ENCODE data around the gene ITPR2. TPM values are rescaled to one million over a fixed set of nuclear protein-coding genes. Genes with fewer than 3 reads are reported as not detected.
A peak's percentile ranks its signal among the peaks of the same experiment; 100 is the strongest.
"Not testable (repeated sequence)": the region's sequence is repeated elsewhere in the genome, so short reads cannot be mapped to it uniquely, and the experiment has no call there.

Gene ITPR2
- total RNA-seq, 1 donor, result 77.7 TPM

DNA sequence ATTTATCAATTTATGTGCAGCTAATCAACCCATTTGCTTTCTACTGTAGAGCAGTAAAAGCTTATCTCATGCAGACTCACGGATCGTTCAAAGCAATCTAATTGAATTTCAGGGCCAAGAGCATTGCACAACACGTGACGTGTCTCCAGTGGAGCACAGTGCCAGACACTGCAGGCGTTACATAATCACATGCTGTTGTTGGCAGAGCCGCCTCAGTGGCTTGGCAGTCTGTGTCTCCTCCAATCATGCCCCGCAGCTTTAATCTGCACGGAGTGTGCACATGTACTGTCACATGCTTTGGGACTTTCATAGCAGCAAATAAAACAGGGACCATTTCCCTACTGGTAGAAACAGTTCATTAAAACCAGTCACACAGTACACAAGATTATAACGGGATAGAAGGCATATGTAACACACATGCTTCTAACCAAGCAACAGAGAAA, 309.3 kb downstream of the ITPR2 start:
- no peak overlapping the region for H3K4me3 ChIP-seq (ENCODE audit: low read depth, low read length)
- TF ChIP-seq, protein P1, sequence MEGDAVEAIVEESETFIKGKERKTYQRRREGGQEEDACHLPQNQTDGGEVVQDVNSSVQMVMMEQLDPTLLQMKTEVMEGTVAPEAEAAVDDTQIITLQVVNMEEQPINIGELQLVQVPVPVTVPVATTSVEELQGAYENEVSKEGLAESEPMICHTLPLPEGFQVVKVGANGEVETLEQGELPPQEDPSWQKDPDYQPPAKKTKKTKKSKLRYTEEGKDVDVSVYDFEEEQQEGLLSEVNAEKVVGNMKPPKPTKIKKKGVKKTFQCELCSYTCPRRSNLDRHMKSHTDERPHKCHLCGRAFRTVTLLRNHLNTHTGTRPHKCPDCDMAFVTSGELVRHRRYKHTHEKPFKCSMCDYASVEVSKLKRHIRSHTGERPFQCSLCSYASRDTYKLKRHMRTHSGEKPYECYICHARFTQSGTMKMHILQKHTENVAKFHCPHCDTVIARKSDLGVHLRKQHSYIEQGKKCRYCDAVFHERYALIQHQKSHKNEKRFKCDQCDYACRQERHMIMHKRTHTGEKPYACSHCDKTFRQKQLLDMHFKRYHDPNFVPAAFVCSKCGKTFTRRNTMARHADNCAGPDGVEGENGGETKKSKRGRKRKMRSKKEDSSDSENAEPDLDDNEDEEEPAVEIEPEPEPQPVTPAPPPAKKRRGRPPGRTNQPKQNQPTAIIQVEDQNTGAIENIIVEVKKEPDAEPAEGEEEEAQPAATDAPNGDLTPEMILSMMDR (IDR thresholded peaks at IDR 0.05; ENCODE audit: insufficient read depth, low read depth, low read length), result no peak

DNA sequence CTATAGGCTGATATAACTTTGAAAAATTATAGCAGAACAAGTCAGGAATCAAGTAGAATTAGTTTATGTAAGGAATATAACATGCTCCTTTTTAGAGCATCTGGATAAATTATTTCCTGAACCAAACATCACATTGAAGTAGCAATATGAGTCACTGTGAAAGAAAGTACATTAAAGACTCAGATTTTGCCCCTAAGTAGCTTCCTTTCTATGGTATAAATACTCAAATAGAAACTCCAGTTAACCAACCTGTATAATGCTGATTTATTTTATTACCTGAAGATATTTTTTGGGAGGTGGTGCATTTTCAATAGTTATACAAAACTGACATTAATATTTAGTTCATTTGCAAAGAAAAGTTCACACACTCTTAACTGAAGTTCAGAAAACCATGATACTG, 312.1 kb downstream of the ITPR2 start:
- H3K4me3 ChIP-seq (ENCODE audit: low read depth, low read length), result no peak overlapping the region
- DNase-seq (ENCODE audit: low read depth), result no peak
- TF ChIP-seq, protein P1 (IDR thresholded peaks at IDR 0.05; ENCODE audit: insufficient read depth, low read depth, low read length), result no peak

More for the DNA sequence above, 309.3 kb downstream of the ITPR2 start:
- DNase-seq (ENCODE audit: low read depth), result peak; percentile 97

DNA sequence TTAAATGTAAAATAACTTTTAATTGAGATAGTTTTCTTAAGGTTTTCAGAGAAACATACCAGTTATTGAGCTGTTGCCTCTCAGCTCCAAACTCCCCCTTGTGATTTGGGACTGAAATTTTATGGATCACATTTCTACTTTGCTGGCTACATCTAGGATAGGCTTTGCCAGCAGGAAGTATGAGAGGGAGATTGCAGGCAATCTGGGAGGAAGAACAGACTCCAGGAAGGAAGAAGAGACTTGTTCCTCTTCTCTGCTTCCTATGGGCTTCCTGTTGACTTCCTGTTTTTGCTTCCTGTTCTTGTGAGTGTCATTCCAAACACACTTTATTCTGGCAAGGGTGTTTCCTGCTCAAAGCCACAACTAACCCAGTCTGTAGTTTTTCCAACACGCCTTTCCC, 312.9 kb downstream of the ITPR2 start:
- TF ChIP-seq, protein P1 (IDR thresholded peaks at IDR 0.05; ENCODE audit: insufficient read depth, low read depth, low read length), result no peak
- no peak for DNase-seq (ENCODE audit: low read depth)
- no peak overlapping the region for H3K4me3 ChIP-seq (ENCODE audit: low read depth, low read length)

DNA sequence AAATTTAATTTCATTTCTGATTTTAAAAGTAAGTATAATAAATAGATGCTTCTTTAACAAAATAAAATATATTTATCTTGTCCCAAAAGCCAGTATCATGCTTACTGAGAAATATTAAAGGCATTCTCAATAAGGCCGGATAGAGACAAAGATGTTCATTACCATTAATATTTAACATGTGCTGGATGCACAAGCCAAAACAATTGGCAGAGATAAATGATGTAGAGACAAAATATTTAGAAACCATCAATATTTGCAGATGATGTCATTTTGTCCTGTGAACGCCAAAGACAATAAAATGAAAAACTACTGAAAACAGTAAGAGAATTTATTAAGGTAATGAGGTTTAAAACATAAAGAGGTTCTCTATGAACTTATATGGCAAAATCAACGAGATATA, 313.5 kb downstream of the ITPR2 start:
- no peak for DNase-seq (ENCODE audit: low read depth)
- TF ChIP-seq, protein P1 (IDR thresholded peaks at IDR 0.05; ENCODE audit: insufficient read depth, low read depth, low read length), result no peak
- no peak overlapping the region for H3K4me3 ChIP-seq (ENCODE audit: low read depth, low read length)

DNA sequence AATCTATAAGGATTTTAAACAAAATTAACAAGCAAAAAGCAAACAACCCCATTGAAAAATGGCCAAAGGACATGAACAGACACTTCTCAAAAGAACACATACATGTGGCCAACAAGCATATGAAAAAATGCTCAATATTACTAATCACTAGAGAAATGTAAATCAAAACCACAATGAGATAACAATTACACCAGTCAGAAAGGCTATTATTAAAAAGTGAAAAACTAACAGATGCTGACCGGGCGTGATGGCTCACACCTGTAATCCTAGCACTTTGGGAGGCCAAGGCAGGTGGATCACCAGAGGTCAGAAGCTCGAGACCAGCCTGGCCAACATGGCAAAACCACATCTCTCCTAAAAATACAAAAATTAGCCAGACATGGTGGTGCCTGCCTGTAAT, 315.7 kb downstream of the ITPR2 start:
- DNase-seq (ENCODE audit: low read depth); H3K4me3 ChIP-seq (ENCODE audit: low read depth, low read length): not testable (repeated sequence)

DNA sequence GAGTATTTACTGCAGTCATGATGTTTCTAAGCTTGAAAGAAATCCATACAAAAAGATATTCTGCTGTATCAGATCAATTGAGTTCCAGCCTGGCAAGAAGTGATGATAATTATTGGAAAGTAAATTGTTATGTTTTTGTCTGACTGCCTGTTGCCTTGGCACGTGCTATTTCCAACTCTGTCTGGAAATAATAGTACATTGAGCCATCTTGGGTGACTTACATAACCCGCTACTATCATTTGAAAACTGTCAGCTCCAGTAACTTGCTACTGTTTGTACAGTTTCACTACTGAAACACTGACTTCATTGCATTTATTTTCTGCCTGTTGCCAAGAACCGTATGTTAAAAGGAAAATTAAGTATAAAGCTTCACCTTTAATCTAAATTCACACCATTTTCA, 318.6 kb downstream of the ITPR2 start:
- H3K4me3 ChIP-seq (ENCODE audit: low read depth, low read length), result no peak overlapping the region
- DNase-seq (ENCODE audit: low read depth), result no peak
- TF ChIP-seq, protein P1 (IDR thresholded peaks at IDR 0.05; ENCODE audit: insufficient read depth, low read depth, low read length), result no peak

DNA sequence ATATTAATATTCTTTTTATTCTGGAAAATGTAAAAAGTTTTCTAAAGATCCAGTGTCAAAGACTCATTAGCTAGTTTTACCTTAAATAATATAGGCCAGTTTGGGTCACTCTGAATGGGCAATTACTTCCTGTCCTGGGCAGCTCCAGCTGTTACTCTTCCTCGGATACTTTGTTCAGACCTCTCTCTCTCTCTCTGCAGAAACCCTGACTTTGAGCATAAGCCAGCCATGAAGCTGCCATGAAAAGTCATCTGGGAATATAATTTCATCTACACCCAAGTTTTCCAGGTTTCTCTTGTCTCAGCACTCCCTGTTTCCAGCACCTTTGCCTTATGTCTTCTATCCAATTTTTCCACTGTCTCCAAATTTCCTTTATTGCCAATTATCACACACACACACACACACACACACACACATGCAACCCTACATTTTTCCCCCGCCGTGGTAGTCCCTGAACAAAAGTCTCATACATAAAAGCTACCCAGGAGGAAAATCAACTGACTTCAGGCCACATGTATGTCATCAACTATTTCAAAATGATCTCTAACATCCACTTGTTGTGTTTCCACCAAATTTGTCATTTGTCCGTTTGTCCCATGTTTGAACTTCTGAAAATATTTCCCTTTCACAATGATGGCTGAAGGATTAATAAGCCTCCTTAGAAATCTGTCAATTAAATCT, 319.5 kb downstream of the ITPR2 start:
- H3K4me3 ChIP-seq (ENCODE audit: low read depth, low read length), result no peak overlapping the region
- TF ChIP-seq, protein P1 (IDR thresholded peaks at IDR 0.05; ENCODE audit: insufficient read depth, low read depth, low read length), result no peak
- no peak for DNase-seq (ENCODE audit: low read depth)

All from fibroblast of villous mesenchyme (primary cell).